HEK293 (cell line): ENCODE measurements around the gene MCF2L.

Source experiments
- CTCF ChIA-PET: fragments of 350-600 bp; formaldehyde crosslinking; extraction: SDS; loops from one replicate; lab custom pipeline; 2021; ENCODE audit warnings: antibody characterized with exemption; lab: Yijun Ruan, JAX
- POLR2A ChIA-PET: fragments of 300-600 bp; formaldehyde crosslinking; extraction: SDS; loops from one replicate; lab custom pipeline; 2020; ENCODE audit warnings: antibody characterized with exemption, inconsistent platforms; lab: Yijun Ruan, JAX
- H3K27ac ChIP-seq: fragments of 200-500 bp; sonication (Bioruptor generic); 2 replicates; pipeline ENCODE4 v1.5.1; 2014; ENCODE audit warnings: low read depth, low read length, control low read depth, inconsistent platforms; ENCODE audit errors: extremely low read depth
- H3K36me3 ChIP-seq, 2 experiments: fragments of 200-500 bp in 1 of 2; sonication (Bioruptor generic) in 1 of 2; 1 replicate in 1 of 2; 2 replicates in 1 of 2; pipeline ENCODE4 v1.5.1; 2014 to 2017; ENCODE audit warnings: inconsistent platforms in 2 of 2, low read length in 2 of 2; ENCODE audit not compliant: control insufficient read depth in 2 of 2, insufficient read depth in 1 of 2
- H3K4me1 ChIP-seq: fragments of 200-500 bp; sonication (Bioruptor generic); 2 replicates; pipeline ENCODE4 v1.5.1; 2014; ENCODE audit warnings: mild to moderate bottlenecking, low read length, inconsistent platforms; ENCODE audit not compliant: control insufficient read depth, insufficient read depth
- H3K4me3 ChIP-seq: 2 replicates; pipeline ENCODE4 v1.5.1; 2011; ENCODE audit warnings: low read depth, mild to moderate bottlenecking, control low read depth, low read length, moderate library complexity
- H3K9me3 ChIP-seq: fragments of 200-500 bp; sonication (Bioruptor generic); 2 replicates; pipeline ENCODE4 v1.5.1; 2014; ENCODE audit warnings: low read depth, low read length, inconsistent platforms; ENCODE audit not compliant: control insufficient read depth, insufficient read depth
- AEBP2 ChIP-seq: fragments of 450-650 bp; formaldehyde crosslinking; IDR thresholded peaks from 2 replicates; pipeline ENCODE4 v1.5.1; 2016; ENCODE audit warnings: missing biosample characterization, missing genetic modification characterization, borderline replicate concordance
- BCL6B ChIP-seq: fragments of 450-650 bp; formaldehyde crosslinking; IDR thresholded peaks from 2 replicates; pipeline ENCODE4 v1.5.1; 2017; ENCODE audit warnings: missing biosample characterization, missing genetic modification characterization
- IKZF3 ChIP-seq: fragments of 450-650 bp; IDR thresholded peaks from 2 replicates; pipeline ENCODE4 v1.5.0; 2018; ENCODE audit warnings: missing biosample characterization, mild to moderate bottlenecking, missing genetic modification characterization, moderate library complexity
- KLF8 ChIP-seq: fragments of 450-650 bp; formaldehyde crosslinking; IDR thresholded peaks from 2 replicates; pipeline ENCODE4 v1.5.1; 2016; ENCODE audit warnings: missing biosample characterization, missing genetic modification characterization
- MEIS1 ChIP-seq: sonication (generic); formaldehyde crosslinking; IDR thresholded peaks from 2 replicates; pipeline ENCODE4 v1.8.1; 2022; ENCODE audit warnings: missing genetic modification reagents, mild to moderate bottlenecking, borderline replicate concordance
- PRDM1 ChIP-seq: fragments of 450-650 bp; formaldehyde crosslinking; IDR thresholded peaks from 2 replicates; pipeline ENCODE4; 2016; ENCODE audit warnings: missing biosample characterization, missing genetic modification characterization
- YY1 ChIP-seq: fragments of 450-650 bp; formaldehyde crosslinking; IDR thresholded peaks from 2 replicates; pipeline ENCODE4 v1.5.1; 2018; ENCODE audit warnings: missing biosample characterization, missing genetic modification characterization
- ZBTB8A ChIP-seq: fragments of 450-650 bp; formaldehyde crosslinking; IDR thresholded peaks from 2 replicates; pipeline ENCODE4 v1.5.1; 2016; ENCODE audit warnings: missing biosample characterization, missing genetic modification characterization
- ZFHX2 ChIP-seq: fragments of 450-650 bp; formaldehyde crosslinking; conservative IDR thresholded peaks from 2 replicates; pipeline ENCODE4 v1.5.1; 2016; ENCODE audit warnings: missing biosample characterization, missing genetic modification characterization
- ZFP37 ChIP-seq: fragments of 450-650 bp; formaldehyde crosslinking; IDR thresholded peaks from 2 replicates; pipeline ENCODE4 v1.5.1; 2016; ENCODE audit warnings: missing biosample characterization, missing genetic modification characterization
- ZNF335 ChIP-seq: fragments of 450-650 bp; formaldehyde crosslinking; conservative IDR thresholded peaks from 2 replicates; pipeline ENCODE4 v1.5.1; 2016; ENCODE audit warnings: missing biosample characterization, missing genetic modification characterization
- ZNF426 ChIP-seq: fragments of 450-650 bp; formaldehyde crosslinking; IDR thresholded peaks from 2 replicates; pipeline ENCODE4 v1.5.1; 2017; ENCODE audit warnings: missing biosample characterization, missing genetic modification characterization, mild to moderate bottlenecking, inconsistent platforms, moderate library complexity
- ZNF610 ChIP-seq: fragments of 450-650 bp; formaldehyde crosslinking; IDR thresholded peaks from 2 replicates; pipeline ENCODE4 v1.5.1; 2016; ENCODE audit warnings: missing biosample characterization, missing genetic modification characterization, borderline replicate concordance
- ZNF623 ChIP-seq: fragments of 450-650 bp; formaldehyde crosslinking; IDR thresholded peaks from 2 replicates; pipeline ENCODE4 v1.5.1; 2016; ENCODE audit warnings: missing biosample characterization, missing genetic modification characterization
- ZNF670 ChIP-seq: fragments of 450-650 bp; formaldehyde crosslinking; IDR thresholded peaks from 2 replicates; pipeline ENCODE4 v1.5.1; 2016; ENCODE audit warnings: missing biosample characterization, missing genetic modification characterization, low read depth
- ZNF677 ChIP-seq: fragments of 450-650 bp; IDR thresholded peaks from 2 replicates; pipeline ENCODE4 v1.5.0; 2018; ENCODE audit warnings: missing biosample characterization, mild to moderate bottlenecking, missing genetic modification characterization, moderate library complexity
- ZNF777 ChIP-seq: fragments of 450-650 bp; formaldehyde crosslinking; IDR thresholded peaks from 2 replicates; pipeline ENCODE4 v1.5.1; 2017; ENCODE audit warnings: missing biosample characterization, missing genetic modification characterization, borderline replicate concordance
- TF ChIP-seq, protein P1 (sequence below): fragments of 450-650 bp; formaldehyde crosslinking; IDR thresholded peaks from 2 replicates; pipeline ENCODE4 v1.5.1; 2016; ENCODE audit warnings: missing biosample characterization, missing genetic modification characterization
- TF ChIP-seq, protein P2 (sequence below): fragments of 450-650 bp; formaldehyde crosslinking; optimal IDR thresholded peaks from 2 replicates; pipeline ENCODE3; 2016; ENCODE audit warnings: missing biosample characterization, mild to moderate bottlenecking, missing genetic modification characterization
- TF ChIP-seq, protein P3 (sequence below): fragments of 450-650 bp; formaldehyde crosslinking; IDR thresholded peaks from 2 replicates; pipeline ENCODE4 v1.5.1; 2016; ENCODE audit warnings: missing biosample characterization, missing genetic modification characterization

Gene MCF2L

GRCh38 chr13:113073942-113074341 lies 104.9 kb downstream of the MCF2L start:
- no peaks in the 10 kb centered on the region for H3K9me3 ChIP-seq
- ChIA-PET CTCF (interaction anchor here (0.6 kb wide), 1 partner anchor 145 kb away, joined by 3 read pairs; no protein-coding TSS in a partner anchor), POLR2A (no interaction called here)
- peaks cover 0 to 2% of the 10 kb centered on the region in 2 experiments; a peak in 1 of 3 replicates for H3K36me3 ChIP-seq
- no peaks in the 10 kb centered on the region for H3K4me1 ChIP-seq
- no peak overlapping the region for H3K27ac ChIP-seq
- no peak for TF ChIP-seq ZNF677 (tag by site-specific recombination)
- TF ChIP-seq MEIS1 = no peak
- no peak for TF ChIP-seq ZNF670
- TF ChIP-seq, all 188 proteins: peak for 0
- no peak overlapping the region for H3K4me3 ChIP-seq

- Histone ChIP-seq H3K27ac (no peak overlapping the region), H3K4me3 (no peak overlapping the region), H3K36me3 (peaks cover 0 to 2% of the 10 kb centered on the region in 2 experiments; a peak in 1 of 3 replicates), H3K9me3 (no peaks in the 10 kb centered on the region), H3K4me1 (no peaks in the 10 kb centered on the region)
- ChIA-PET POLR2A (no interaction called here), CTCF (no interaction called here)
- TF ChIP-seq ZFHX2 (tag by site-specific recombination) (0 out of 2 replicates have a peak, but pooled peaks have one; percentile 22), BCL6B (no peak)
Measured at GRCh38 chr13:113074401-113074800, 105.4 kb downstream of the MCF2L start.

DNA sequence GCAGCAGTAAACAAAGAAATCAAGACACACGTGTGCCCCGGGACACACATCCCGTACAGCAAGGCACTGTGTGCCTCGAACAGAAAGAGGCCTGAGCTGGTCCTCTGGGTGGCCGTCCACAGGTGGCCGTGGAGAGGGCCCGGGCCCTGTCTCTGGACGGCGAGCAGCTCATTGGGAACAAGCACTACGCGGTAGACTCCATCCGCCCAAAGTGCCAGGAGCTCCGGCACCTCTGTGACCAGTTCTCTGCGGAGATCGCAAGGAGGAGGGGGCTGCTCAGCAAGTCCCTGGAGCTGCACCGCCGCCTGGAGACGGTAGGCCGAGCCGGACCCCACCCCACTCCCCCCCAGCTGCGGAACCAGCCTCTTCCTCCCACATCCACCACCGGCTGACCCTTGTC lies 105.9 kb downstream of the MCF2L start:
- ChIA-PET POLR2A (no interaction called here), CTCF (no interaction called here)
- H3K36me3 ChIP-seq = peaks cover 0 to 2% of the 10 kb centered on the region in 2 experiments; a peak in 1 of 3 replicates
- H3K4me1 ChIP-seq = no peaks in the 10 kb centered on the region
- H3K27ac ChIP-seq = no peak overlapping the region
- no peak overlapping the region for H3K4me3 ChIP-seq
- TF ChIP-seq, protein P1, sequence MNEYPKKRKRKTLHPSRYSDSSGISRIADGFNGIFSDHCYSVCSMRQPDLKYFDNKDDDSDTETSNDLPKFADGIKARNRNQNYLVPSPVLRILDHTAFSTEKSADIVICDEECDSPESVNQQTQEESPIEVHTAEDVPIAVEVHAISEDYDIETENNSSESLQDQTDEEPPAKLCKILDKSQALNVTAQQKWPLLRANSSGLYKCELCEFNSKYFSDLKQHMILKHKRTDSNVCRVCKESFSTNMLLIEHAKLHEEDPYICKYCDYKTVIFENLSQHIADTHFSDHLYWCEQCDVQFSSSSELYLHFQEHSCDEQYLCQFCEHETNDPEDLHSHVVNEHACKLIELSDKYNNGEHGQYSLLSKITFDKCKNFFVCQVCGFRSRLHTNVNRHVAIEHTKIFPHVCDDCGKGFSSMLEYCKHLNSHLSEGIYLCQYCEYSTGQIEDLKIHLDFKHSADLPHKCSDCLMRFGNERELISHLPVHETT (tag by site-specific recombination) = no peak
- TF ChIP-seq ZNF610 (tag by site-specific recombination) (no peak), ZNF335 (no peak), ZNF777 (tag by site-specific recombination) (no peak), ZNF670 (no peak), KLF8 (tag by site-specific recombination) (no peak), ZBTB8A (tag by site-specific recombination) (no peak), YY1 (tag by site-specific recombination) (no peak), ZNF426 (tag by site-specific recombination) (no peak), IKZF3 (tag by site-specific recombination) (no peak)
- TF ChIP-seq, protein P2, sequence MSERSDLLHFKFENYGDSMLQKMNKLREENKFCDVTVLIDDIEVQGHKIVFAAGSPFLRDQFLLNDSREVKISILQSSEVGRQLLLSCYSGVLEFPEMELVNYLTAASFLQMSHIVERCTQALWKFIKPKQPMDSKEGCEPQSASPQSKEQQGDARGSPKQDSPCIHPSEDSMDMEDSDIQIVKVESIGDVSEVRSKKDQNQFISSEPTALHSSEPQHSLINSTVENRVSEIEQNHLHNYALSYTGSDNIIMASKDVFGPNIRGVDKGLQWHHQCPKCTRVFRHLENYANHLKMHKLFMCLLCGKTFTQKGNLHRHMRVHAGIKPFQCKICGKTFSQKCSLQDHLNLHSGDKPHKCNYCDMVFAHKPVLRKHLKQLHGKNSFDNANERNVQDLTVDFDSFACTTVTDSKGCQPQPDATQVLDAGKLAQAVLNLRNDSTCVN (tag by site-specific recombination) = no peak
- H3K9me3 ChIP-seq = no peaks in the 10 kb centered on the region

GRCh38 chr13:113075711-113076110 lies 106.7 kb downstream of the MCF2L start:
- CTCF ChIA-PET = interaction anchor here (0.6 kb wide), 1 partner anchor 46 kb away, joined by 3 read pairs; no protein-coding TSS in a partner anchor

More at GRCh38 chr13:113075711-113076110, 106.7 kb downstream of the MCF2L start:
- Histone ChIP-seq H3K9me3 (no peaks in the 10 kb centered on the region), H3K4me3 (no peak overlapping the region), H3K36me3 (peaks cover 0 to 2% of the 10 kb centered on the region in 2 experiments; a peak in 1 of 3 replicates), H3K4me1 (no peaks in the 10 kb centered on the region), H3K27ac (no peak overlapping the region)
- TF ChIP-seq ZFP37 (tag by site-specific recombination) (no peak), AEBP2 (tag by site-specific recombination) (no peak), PRDM1 (no peak), ZNF677 (tag by site-specific recombination) (no peak), ZNF623 (no peak)
- TF ChIP-seq, protein P3, sequence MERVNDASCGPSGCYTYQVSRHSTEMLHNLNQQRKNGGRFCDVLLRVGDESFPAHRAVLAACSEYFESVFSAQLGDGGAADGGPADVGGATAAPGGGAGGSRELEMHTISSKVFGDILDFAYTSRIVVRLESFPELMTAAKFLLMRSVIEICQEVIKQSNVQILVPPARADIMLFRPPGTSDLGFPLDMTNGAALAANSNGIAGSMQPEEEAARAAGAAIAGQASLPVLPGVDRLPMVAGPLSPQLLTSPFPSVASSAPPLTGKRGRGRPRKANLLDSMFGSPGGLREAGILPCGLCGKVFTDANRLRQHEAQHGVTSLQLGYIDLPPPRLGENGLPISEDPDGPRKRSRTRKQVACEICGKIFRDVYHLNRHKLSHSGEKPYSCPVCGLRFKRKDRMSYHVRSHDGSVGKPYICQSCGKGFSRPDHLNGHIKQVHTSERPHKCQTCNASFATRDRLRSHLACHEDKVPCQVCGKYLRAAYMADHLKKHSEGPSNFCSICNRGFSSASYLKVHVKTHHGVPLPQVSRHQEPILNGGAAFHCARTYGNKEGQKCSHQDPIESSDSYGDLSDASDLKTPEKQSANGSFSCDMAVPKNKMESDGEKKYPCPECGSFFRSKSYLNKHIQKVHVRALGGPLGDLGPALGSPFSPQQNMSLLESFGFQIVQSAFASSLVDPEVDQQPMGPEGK (tag by site-specific recombination) = no peak
- POLR2A ChIA-PET = interaction anchor here (0.7 kb wide), 1 partner anchor 8 kb away, joined by 6 read pairs; no protein-coding TSS in a partner anchor
